ENCODE data around the gene ANKRD16.

- no peak for TF ChIP-seq CTCF (IDR thresholded peaks at IDR 0.05; ENCODE audit: insufficient read depth, low read length)
- TF ChIP-seq POLR2AphosphoS5 (IDR thresholded peaks at IDR 0.05; ENCODE audit: low read depth), result no peak
- TF ChIP-seq, protein P1, sequence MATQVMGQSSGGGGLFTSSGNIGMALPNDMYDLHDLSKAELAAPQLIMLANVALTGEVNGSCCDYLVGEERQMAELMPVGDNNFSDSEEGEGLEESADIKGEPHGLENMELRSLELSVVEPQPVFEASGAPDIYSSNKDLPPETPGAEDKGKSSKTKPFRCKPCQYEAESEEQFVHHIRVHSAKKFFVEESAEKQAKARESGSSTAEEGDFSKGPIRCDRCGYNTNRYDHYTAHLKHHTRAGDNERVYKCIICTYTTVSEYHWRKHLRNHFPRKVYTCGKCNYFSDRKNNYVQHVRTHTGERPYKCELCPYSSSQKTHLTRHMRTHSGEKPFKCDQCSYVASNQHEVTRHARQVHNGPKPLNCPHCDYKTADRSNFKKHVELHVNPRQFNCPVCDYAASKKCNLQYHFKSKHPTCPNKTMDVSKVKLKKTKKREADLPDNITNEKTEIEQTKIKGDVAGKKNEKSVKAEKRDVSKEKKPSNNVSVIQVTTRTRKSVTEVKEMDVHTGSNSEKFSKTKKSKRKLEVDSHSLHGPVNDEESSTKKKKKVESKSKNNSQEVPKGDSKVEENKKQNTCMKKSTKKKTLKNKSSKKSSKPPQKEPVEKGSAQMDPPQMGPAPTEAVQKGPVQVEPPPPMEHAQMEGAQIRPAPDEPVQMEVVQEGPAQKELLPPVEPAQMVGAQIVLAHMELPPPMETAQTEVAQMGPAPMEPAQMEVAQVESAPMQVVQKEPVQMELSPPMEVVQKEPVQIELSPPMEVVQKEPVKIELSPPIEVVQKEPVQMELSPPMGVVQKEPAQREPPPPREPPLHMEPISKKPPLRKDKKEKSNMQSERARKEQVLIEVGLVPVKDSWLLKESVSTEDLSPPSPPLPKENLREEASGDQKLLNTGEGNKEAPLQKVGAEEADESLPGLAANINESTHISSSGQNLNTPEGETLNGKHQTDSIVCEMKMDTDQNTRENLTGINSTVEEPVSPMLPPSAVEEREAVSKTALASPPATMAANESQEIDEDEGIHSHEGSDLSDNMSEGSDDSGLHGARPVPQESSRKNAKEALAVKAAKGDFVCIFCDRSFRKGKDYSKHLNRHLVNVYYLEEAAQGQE (IDR thresholded peaks at IDR 0.05; ENCODE audit: insufficient replicate concordance, low read depth), result no peak
- no peak for TF ChIP-seq SPI1 (IDR thresholded peaks at IDR 0.05; ENCODE audit: borderline replicate concordance, low read depth)
Observed at GRCh38 chr10:5816170-5816569, 73.5 kb downstream of the ANKRD16 start.

Measured in HL-60 (cell line).